H1 (cell line): ENCODE data around the gene PDCL3. TPM values are rescaled to one million over a fixed set of nuclear protein-coding genes. Genes with fewer than 3 reads are reported as not detected.
A peak's percentile ranks its signal among the peaks of the same experiment; 100 is the strongest.

Experiments used
- CTCF ChIA-PET: fragments of 300-600 bp; sonication (Branson Sonifier 250); formaldehyde crosslinking; loops from one replicate; lab custom pipeline; 2021; ENCODE audit not compliant: partially characterized antibody; lab: Charles Lee
- POLR2A ChIA-PET: fragments of 300-600 bp; sonication (Branson Sonifier 250); formaldehyde crosslinking; loops from one replicate; lab custom pipeline; 2021; ENCODE audit warnings: inconsistent platforms; ENCODE audit not compliant: partially characterized antibody; lab: Charles Lee
- DNase-seq, 2 experiments: peaks; one replicate each; pipeline versions ENCODE4 v3.0.0 to v3.0.0-alpha.2; 2010 to 2022; ENCODE audit warnings: low spot score in 2 of 2, low read depth in 1 of 2, mixed read lengths in 1 of 2
- FAIRE-seq: peaks from 2 replicates; lab custom pipeline; 2011; peaks lifted over from hg19 to GRCh38; lab: Jason Lieb, UNC
- H2AFZ ChIP-seq: 2 replicates; pipeline ENCODE4 v1.8.1; 2012; ENCODE audit warnings: low read length, inconsistent platforms
- H2AK5ac ChIP-seq: 2 replicates; pipeline ENCODE4 v1.6.1; 2013; ENCODE audit warnings: low read depth, low read length
- H2BK120ac ChIP-seq: replicated peaks from 2 replicates; pipeline ENCODE3; 2013; ENCODE audit warnings: low read depth, low read length, inconsistent platforms
- H2BK12ac ChIP-seq: 2 replicates; pipeline ENCODE4 v1.6.1; 2013; ENCODE audit warnings: low read depth, low read length
- H2BK15ac ChIP-seq: 2 replicates; pipeline ENCODE4 v1.6.1; 2013; ENCODE audit warnings: low read length
- H2BK20ac ChIP-seq: 2 replicates; pipeline ENCODE4 v1.6.1; 2013; ENCODE audit warnings: low read length
- H2BK5ac ChIP-seq: 2 replicates; pipeline ENCODE4 v1.6.1; 2013; ENCODE audit warnings: low read depth, low read length
- H3K14ac ChIP-seq: 2 replicates; pipeline ENCODE4 v1.6.1; 2013; ENCODE audit warnings: inconsistent platforms; ENCODE audit not compliant: insufficient read length
- H3K18ac ChIP-seq: 2 replicates; pipeline ENCODE4 v1.6.1; 2013; ENCODE audit warnings: low read length; ENCODE audit errors: extremely low read depth
- H3K23ac ChIP-seq: 2 replicates; pipeline ENCODE4 v1.6.1; 2013; ENCODE audit warnings: inconsistent platforms; ENCODE audit not compliant: insufficient read length
- H3K23me2 ChIP-seq: 2 replicates; pipeline ENCODE4 v1.6.1; 2013; ENCODE audit warnings: low read depth, low read length
- H3K27ac ChIP-seq: 2 replicates; pipeline ENCODE4 v1.6.1; 2011; ENCODE audit warnings: low read depth, low read length, inconsistent platforms
- H3K27me3 ChIP-seq, 4 experiments: replicated peaks in 1 of 4; 1 replicate in 1 of 4; 2 replicates in 3 of 4; pipeline versions ENCODE4 v1.6.1 to v1.8.1; 2011 to 2013; ENCODE audit warnings: low read length in 3 of 4, mild to moderate bottlenecking in 3 of 4, inconsistent platforms in 2 of 4, mixed read lengths in 2 of 4, moderate library complexity in 1 of 4; ENCODE audit not compliant: control insufficient read depth in 3 of 4, insufficient read depth in 3 of 4; ENCODE audit errors: extremely low read depth in 1 of 4
- H3K36me3 ChIP-seq, 4 experiments: 2 replicates each; pipeline versions ENCODE4 v1.6.1 to v1.8.1; 2011 to 2013; ENCODE audit warnings: mild to moderate bottlenecking in 4 of 4, low read length in 3 of 4, moderate library complexity in 2 of 4, control low read depth in 1 of 4, inconsistent platforms in 1 of 4; ENCODE audit not compliant: insufficient read depth in 4 of 4, control insufficient read depth in 2 of 4
- H3K4ac ChIP-seq: replicated peaks from 2 replicates; pipeline ENCODE3; 2013; ENCODE audit warnings: low read length, low read depth, mixed read lengths, inconsistent platforms; ENCODE audit not compliant: insufficient read length
- H3K4me1 ChIP-seq, 4 experiments: replicated peaks in 1 of 4; 1 replicate in 1 of 4; 2 replicates in 3 of 4; pipeline versions ENCODE4 v1.6.1 to v1.8.1; 2011 to 2013; ENCODE audit warnings: low read length in 3 of 4, inconsistent platforms in 2 of 4, mixed read lengths in 1 of 4; ENCODE audit not compliant: insufficient read depth in 4 of 4, control insufficient read depth in 3 of 4
- H3K4me2 ChIP-seq, 2 experiments: 2 replicates each; pipeline versions ENCODE4 v1.6.1 to v1.8.1; 2011 to 2013; ENCODE audit warnings: low read depth in 2 of 2, low read length in 2 of 2, control low read depth in 1 of 2, inconsistent platforms in 1 of 2, mild to moderate bottlenecking in 1 of 2; ENCODE audit not compliant: insufficient read depth in 1 of 2
- H3K4me3 ChIP-seq, 4 experiments: fragments of 200-600, 300-600 bp in 1 of 4; sonication (generic), shearing (Covaris generic), sonication (Bioruptor Twin) in 1 of 4; 2 replicates each; pipeline versions ENCODE4 v1.5.1 to v1.8.1; 2011 to 2016; ENCODE audit warnings: low read length in 4 of 4, low read depth in 3 of 4, control low read depth in 2 of 4, inconsistent platforms in 2 of 4, mild to moderate bottlenecking in 2 of 4, mixed read lengths in 1 of 4, moderate library complexity in 1 of 4; ENCODE audit not compliant: insufficient read depth in 2 of 4; ENCODE audit errors: extremely low read depth in 1 of 4
- H3K56ac ChIP-seq: replicated peaks from 2 replicates; pipeline ENCODE3; 2013; ENCODE audit warnings: low read depth, mild to moderate bottlenecking, mixed read lengths, low read length, inconsistent platforms; ENCODE audit not compliant: insufficient read length
- H3K79me1 ChIP-seq: 2 replicates; pipeline ENCODE4 v1.6.1; 2013; ENCODE audit warnings: low read depth, low read length, control low read depth
- H3K79me2 ChIP-seq, 2 experiments: 2 replicates each; pipeline versions ENCODE4 v1.6.1 to v1.8.1; 2012 to 2013; ENCODE audit warnings: low read length in 2 of 2, mild to moderate bottlenecking in 2 of 2, inconsistent platforms in 1 of 2; ENCODE audit not compliant: insufficient read depth in 2 of 2, control insufficient read depth in 1 of 2
- H3K9ac ChIP-seq, 4 experiments: replicated peaks in 1 of 4; 1 replicate in 1 of 4; 2 replicates in 3 of 4; pipeline versions ENCODE4 v1.6.1 to v1.8.1; 2011 to 2013; ENCODE audit warnings: low read depth in 3 of 4, low read length in 3 of 4, control low read depth in 2 of 4, mild to moderate bottlenecking in 2 of 4, moderate library complexity in 2 of 4, inconsistent platforms in 1 of 4; ENCODE audit errors: extremely low read depth in 1 of 4
- H3K9me3 ChIP-seq, 2 experiments: 2 replicates each; pipeline versions ENCODE4 v1.6.1 to v1.8.1; 2012 to 2013; ENCODE audit warnings: mild to moderate bottlenecking in 2 of 2, moderate library complexity in 2 of 2, control low read depth in 1 of 2, inconsistent platforms in 1 of 2, low read depth in 1 of 2, low read length in 1 of 2, mixed read lengths in 1 of 2; ENCODE audit not compliant: insufficient read depth in 2 of 2
- H4K20me1 ChIP-seq, 2 experiments: replicated peaks in 1 of 2; 2 replicates each; pipeline versions ENCODE3 to v1.8.1; 2011 to 2013; ENCODE audit warnings: inconsistent platforms in 2 of 2, low read length in 2 of 2, mild to moderate bottlenecking in 1 of 2; ENCODE audit not compliant: insufficient read depth in 2 of 2, control insufficient read depth in 1 of 2
- H4K5ac ChIP-seq: 2 replicates; pipeline ENCODE4 v1.6.1; 2013; ENCODE audit warnings: low read length, low read depth, mixed read lengths, inconsistent platforms; ENCODE audit not compliant: insufficient read length
- H4K8ac ChIP-seq: 2 replicates; pipeline ENCODE4 v1.8.0; 2013; ENCODE audit warnings: mild to moderate bottlenecking, moderate library complexity, low read length, inconsistent platforms; ENCODE audit not compliant: insufficient read depth; ENCODE audit errors: extremely low read depth
- H4K91ac ChIP-seq: replicated peaks from 2 replicates; pipeline ENCODE3; 2013; ENCODE audit warnings: low read length, mixed read lengths, inconsistent platforms; ENCODE audit not compliant: insufficient read length
- GTF2F1 ChIP-seq: IDR thresholded peaks from 2 replicates; pipeline ENCODE4 v1.6.1; 2012; ENCODE audit warnings: low read depth, low read length, improper control_type of control experiment, borderline replicate concordance
- HDAC2 ChIP-seq, 2 experiments: fragments of 300-600 bp in 1 of 2; sonication (generic) in 1 of 2; IDR thresholded peaks; 2 replicates each; pipeline ENCODE4 v1.6.1; 2011 to 2012; ENCODE audit warnings: low read depth in 2 of 2, low read length in 2 of 2, mild to moderate bottlenecking in 2 of 2, moderate library complexity in 2 of 2, borderline replicate concordance in 1 of 2, inconsistent platforms in 1 of 2
- POU5F1 ChIP-seq: IDR thresholded peaks from 2 replicates; pipeline ENCODE4 v1.6.1; 2011; ENCODE audit warnings: low read depth, mild to moderate bottlenecking, low read length, moderate library complexity
- WGBS, 2 experiments: shearing (Covaris generic) in 1 of 2; methylation state at CpG; one replicate each; pipeline versions ENCODE4 v1.1.6 to v1.1.7; 2013 to 2015; ENCODE audit warnings: low lambda C conversion rate in 2 of 2, mixed read lengths in 2 of 2, inconsistent platforms in 1 of 2, low coverage in 1 of 2, missing lambda C conversion rate in 1 of 2; ENCODE audit not compliant: insufficient replicate concordance in 2 of 2, insufficient coverage in 1 of 2, insufficient read length in 1 of 2; ENCODE audit errors: extremely low coverage in 1 of 2, missing lambda C conversion rate in 1 of 2; 5-methylcytosine and 5-hydroxymethylcytosine counted together
- polyA plus RNA-seq, 7 experiments: library from polyadenylated mRNA; depleted of rRNA in 3 of 7; stranded (reverse) in 5 of 7; unstranded in 2 of 7; fragments of >200 nt in 5 of 7; fragments of 200-250 nt in 2 of 7; gene quantifications; 1 replicate in 5 of 7; 2 replicates in 1 of 7; 4 replicates in 1 of 7; pipeline versions ENCODE4 v1.2.1 to v1.2.3, GENCODE V29; 2011 to 2013; ENCODE audit warnings: missing spikeins in 2 of 7, mixed read lengths in 2 of 7
- total RNA-seq: library from RNA; stranded (reverse); fragmentation: NEBNext Ultra II Directional; extraction: Animal tissue kit (Norgen Biotek cat#: 25700); gene quantifications from 2 replicates; pipeline ENCODE4 v1.2.1, GENCODE V29; 2021
- TF ChIP-seq, protein P1 (sequence below), 3 experiments: IDR thresholded peaks; 1 replicate in 2 of 3; 2 replicates in 1 of 3; pipeline versions ENCODE4 v1.5.1 to v1.6.1; 2011; ENCODE audit warnings: low read length in 3 of 3, mild to moderate bottlenecking in 3 of 3, inconsistent platforms in 2 of 3, low read depth in 1 of 3, moderate library complexity in 1 of 3; ENCODE audit not compliant: insufficient read depth in 1 of 3; ENCODE audit errors: control extremely low read depth in 1 of 3

Gene PDCL3
- total and polyA plus RNA-seq, 2 of the 8 experiments (the other 6 are each of a cell fraction or from before 2014, with no cell fraction given) = 19.8 to 29.4 TPM

DNA sequence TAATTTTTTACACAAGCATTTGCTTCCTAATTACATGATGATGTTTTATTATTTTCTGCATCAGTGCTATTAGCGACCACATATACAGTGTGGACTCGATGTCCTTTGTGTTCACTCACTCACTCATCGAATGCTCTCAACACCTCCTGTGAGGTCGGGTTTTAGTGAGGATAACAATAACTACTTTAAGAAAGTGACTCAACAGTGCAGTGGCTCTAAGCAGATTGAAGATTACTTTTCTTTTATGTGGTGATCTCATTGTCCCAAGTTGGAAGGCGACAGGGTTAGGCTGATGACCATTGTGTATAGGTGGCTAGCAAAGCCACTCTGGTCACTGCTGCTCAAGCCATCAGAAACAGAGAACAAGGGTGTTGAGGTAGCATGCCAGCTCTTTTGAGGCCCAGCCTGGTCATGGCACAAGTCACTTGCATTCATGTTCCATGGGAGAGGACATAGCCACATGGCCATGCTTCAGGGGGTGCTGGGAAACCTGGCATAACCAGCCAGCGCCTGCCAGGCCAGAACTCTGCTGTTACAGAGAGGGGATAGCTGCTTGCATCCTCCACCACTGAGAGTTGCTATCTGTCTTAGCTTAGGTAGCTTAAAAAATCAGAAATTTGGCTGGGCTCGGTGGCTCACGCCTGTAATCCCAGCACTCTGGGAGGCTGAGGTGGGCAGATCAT, 60.4 kb downstream of the PDCL3 start:
- no peak overlapping the region for H2BK15ac ChIP-seq
- 70% methylated on average over 8 of the region's 8 CpGs; no CpG with 5 or more reads in 1 of the 2 experiments for WGBS, 2 experiments
- no peak overlapping the region for H3K14ac ChIP-seq
- H2BK5ac ChIP-seq = no peak overlapping the region
- no peak overlapping the region for H2BK120ac ChIP-seq
- H3K23me2 ChIP-seq = no peaks in the 10 kb centered on the region
- TF ChIP-seq HDAC2 (IDR thresholded peaks at IDR 0.05; ENCODE audit: borderline replicate concordance in 1 of 2, low read depth in 2 of 2, low read length in 2 of 2) (no peak), GTF2F1 (no peak), POU5F1 (no peak)
- TF ChIP-seq, protein P1, sequence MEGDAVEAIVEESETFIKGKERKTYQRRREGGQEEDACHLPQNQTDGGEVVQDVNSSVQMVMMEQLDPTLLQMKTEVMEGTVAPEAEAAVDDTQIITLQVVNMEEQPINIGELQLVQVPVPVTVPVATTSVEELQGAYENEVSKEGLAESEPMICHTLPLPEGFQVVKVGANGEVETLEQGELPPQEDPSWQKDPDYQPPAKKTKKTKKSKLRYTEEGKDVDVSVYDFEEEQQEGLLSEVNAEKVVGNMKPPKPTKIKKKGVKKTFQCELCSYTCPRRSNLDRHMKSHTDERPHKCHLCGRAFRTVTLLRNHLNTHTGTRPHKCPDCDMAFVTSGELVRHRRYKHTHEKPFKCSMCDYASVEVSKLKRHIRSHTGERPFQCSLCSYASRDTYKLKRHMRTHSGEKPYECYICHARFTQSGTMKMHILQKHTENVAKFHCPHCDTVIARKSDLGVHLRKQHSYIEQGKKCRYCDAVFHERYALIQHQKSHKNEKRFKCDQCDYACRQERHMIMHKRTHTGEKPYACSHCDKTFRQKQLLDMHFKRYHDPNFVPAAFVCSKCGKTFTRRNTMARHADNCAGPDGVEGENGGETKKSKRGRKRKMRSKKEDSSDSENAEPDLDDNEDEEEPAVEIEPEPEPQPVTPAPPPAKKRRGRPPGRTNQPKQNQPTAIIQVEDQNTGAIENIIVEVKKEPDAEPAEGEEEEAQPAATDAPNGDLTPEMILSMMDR (IDR thresholded peaks at IDR 0.05; ENCODE audit: control extremely low read depth in 1 of 3, insufficient read depth in 1 of 3, low read depth in 1 of 3, low read length in 3 of 3) = no peak
- TF ChIP-seq, all 59 proteins: peak for 0
- Histone ChIP-seq H3K18ac (no peak overlapping the region), H2AFZ (no peak overlapping the region), H3K9me3 (peaks cover 3 to 8% of the 10 kb centered on the region in 2 experiments; a peak in 1 of 4 replicates), H3K23ac (peak overlapping the region; percentile 9), H3K9ac (no peak overlapping the region), H3K27me3 (no peaks in the 10 kb centered on the region), H3K4me3 (no peak overlapping the region), H2BK12ac (no peak overlapping the region), H4K91ac (no peak overlapping the region), H4K20me1 (no peaks in the 10 kb centered on the region), H3K4ac (no peak overlapping the region), H2AK5ac (no peak overlapping the region), H3K79me2 (no peaks in the 10 kb centered on the region), H2BK20ac (no peak overlapping the region), H3K79me1 (no peaks in the 10 kb centered on the region), H3K56ac (no peak overlapping the region), H3K36me3 (no peaks in the 10 kb centered on the region), H3K4me1 (no peaks in the 10 kb centered on the region), H3K27ac (no peak overlapping the region; the same call in 1 of the 2 replicates), H4K5ac (no peak overlapping the region), H4K8ac (no peak overlapping the region), H3K4me2 (no peak overlapping the region)
- FAIRE-seq (no peak), DNase-seq (no peak)
- POLR2A ChIA-PET = no interaction called here
- CTCF ChIA-PET = interaction anchor here (1.5 to 4.7 kb wide), 3 partner anchors 7 to 16 kb away, joined by 4 to 18 read pairs (median 5); no protein-coding TSS in a partner anchor
